GM18873 (cell line): ENCODE measurements around the gene FXYD3.

Source experiments
- ATAC-seq: cut with Tn5 transposase; IDR thresholded peaks from one replicate; pipeline ENCODE4 v1.9.1; 2021; ENCODE audit warnings: mild to moderate bottlenecking, moderate library complexity, moderate number of reproducible peaks; ENCODE audit not compliant: unreplicated experiment, low FRiP score

FXYD3 gene

GRCh38 chr19:35155441-35155840, 39.8 kb downstream of the FXYD3 start:
- no peak for ATAC-seq

GRCh38 chr19:35155981-35156672, 40.5 kb downstream of the FXYD3 start:
- no peak for ATAC-seq

DNA sequence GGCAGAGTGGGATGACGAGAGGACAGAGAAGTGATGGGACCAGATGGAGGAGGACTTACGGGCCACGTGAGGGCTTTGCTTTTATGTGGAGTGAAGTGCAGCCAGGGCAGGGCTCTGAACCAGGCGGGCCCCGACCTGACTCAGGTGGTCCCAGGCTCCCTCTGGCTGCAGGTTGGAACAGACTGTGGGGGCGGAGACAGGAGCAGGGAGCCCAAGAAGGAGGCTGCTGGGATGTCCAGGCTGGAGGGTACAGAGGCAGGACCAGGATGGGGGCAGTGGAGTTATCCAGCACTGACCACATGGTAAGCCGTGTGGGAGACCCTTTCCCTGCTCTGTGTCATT, 41.0 kb downstream of the FXYD3 start:
- no peak for ATAC-seq

DNA sequence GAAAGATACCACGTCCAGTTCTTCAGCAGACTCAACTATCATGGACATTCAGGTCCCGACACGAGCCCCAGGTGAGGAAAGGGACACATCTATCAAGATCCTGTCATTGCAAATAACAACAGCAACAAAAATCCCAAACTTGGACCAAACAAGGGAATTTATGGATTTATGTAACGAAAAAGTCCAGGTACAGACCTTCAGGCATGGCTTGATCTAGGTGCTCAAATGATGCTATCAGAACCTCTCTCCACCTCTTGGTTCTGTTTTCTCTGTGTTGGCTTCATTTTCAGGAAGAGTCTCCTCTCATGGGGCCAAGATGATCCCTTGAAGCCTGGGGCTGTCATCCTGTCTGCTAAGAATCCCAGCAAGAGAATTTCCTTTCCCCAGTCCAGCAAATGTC, 41.8 kb downstream of the FXYD3 start:
- ATAC-seq = no peak

DNA sequence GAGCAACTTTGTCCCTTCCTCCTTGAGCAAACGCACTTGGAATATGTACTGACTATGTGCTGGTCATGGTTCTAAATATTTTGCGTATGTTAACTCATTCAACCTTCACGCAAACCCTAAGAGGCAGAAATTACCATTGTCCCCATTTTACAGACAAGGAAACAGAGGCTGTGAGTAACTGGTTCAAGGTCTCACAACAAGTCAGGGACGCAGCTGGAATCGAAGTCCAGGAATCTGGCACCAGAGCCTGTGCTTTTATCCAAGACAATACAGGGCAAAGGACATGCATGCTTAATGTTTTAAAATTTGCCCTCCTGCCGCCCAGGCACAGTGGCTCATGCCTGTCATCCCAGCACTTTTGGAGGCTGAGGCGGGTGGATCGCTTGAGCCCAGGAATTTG, 44.0 kb downstream of the FXYD3 start:
- ATAC-seq = no peak

DNA sequence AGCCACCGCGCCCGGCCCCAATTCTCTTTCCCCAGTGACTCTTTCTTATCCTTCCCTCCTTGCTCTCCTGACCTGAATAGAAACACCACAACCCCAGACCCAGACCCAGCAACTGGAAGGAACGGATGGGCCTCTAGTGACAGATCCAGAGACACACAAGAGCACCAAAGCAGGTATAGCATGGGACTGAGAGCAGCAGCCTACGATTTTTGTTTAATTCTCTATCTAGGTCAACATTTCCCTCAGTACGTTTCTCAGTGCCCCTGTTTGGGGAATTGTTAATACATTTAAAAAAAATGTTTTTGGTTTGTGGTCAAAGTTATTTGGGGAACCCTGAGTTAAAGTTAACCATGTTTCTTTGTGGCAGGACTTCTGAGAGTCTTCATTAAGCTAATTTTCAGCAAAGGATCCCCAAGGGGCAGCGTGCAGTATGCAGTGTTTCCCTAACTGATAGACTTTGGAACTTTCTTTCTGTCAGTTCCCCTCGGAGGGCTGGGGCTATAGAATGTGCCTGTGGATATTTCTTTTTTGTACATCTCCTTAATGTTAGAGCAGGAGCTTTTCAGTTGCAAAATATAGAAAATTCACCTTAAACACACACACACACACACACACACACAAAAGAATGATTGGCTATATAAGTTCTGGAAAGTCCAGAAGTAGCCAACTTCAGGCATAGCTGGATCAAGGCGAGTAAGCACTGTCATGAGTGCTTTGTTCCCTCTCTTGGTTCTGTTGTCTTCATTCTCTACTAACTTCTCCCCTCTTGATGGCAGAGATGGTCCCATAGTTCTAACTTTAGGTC, 45.2 kb downstream of the FXYD3 start:
- no peak for ATAC-seq

DNA sequence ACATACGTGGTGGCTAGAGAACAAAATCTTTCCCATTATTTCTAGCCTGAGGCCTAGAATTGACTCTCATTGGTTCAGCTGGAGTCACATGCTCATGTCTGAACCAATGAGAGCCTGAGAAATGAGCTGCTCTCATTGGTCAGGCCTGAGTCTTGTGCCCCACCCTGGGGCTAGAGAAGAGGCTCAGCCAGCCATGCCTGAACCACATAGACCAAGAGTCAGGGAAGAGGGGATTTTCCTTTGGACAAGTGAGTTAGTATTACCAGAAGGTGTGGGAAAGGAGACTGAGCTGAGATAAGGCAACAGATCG, 45.8 kb downstream of the FXYD3 start:
- ATAC-seq = no peak

- no peak for ATAC-seq
Observed at GRCh38 chr19:35162471-35163326, 47.1 kb downstream of the FXYD3 start.

DNA sequence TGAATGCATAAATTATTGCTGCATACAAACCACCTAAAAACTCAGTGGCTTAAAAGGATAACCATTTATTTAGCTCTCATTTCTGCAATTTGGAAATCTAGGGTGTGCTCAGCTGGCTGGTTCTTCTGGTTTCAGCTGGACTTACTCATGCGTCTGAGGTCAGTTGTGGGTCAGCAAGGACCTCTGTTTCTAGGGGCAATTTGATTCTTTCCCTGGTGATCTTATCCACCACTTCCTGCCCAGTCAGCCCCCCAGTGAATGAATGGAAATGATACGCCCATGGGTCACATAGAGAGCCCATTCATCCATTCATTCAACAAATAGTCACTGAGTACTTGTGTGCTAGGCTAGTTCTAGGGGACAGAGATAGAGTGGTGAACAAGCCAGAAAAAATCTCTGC, 48.8 kb downstream of the FXYD3 start:
- ATAC-seq = no peak

DNA sequence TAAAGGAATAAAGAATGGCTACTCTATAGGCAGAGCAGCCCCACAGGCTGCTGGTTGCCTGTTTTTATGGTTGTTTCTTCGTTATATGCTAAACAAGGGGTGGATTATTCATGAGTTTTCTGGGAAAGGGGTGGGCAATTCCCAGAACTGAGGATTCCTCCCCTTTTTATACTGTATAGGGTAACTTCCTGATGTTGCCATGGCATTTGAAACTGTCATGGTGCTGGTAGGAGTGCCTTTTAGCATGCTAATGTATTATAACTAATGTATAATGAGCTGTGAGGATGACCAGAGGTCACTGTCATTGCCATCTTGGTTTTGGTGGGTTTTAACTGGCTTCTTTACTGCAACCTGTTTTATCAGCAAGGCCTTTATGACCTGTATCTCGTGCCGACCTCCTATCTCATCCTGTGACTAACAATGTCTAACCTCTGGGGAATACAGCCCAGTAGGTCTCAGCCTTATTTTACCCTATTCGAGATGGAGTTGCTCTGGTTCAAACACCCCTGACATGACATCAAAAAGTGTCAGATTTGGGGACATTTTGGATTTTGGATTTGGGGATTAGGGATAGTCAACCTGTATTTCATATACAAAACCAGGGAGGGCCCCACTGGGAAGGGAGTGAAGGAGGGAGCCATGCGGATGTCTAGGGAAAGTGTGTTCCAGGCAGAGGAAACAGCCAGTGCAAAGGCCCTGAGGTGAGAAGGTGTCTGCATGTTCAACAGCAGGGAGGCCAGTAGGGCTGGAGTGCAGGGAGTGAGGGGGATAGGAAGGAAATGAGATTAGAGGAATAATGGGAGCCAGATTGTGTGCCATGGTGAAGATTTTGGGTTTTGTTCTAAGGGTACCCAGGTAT, 49.8 kb downstream of the FXYD3 start:
- no peak for ATAC-seq

- ATAC-seq = no peak
Observed at GRCh38 chr19:35166100-35167063, 50.8 kb downstream of the FXYD3 start.

- no peak for ATAC-seq
Observed at GRCh38 chr19:35167251-35168119, 51.9 kb downstream of the FXYD3 start.

DNA sequence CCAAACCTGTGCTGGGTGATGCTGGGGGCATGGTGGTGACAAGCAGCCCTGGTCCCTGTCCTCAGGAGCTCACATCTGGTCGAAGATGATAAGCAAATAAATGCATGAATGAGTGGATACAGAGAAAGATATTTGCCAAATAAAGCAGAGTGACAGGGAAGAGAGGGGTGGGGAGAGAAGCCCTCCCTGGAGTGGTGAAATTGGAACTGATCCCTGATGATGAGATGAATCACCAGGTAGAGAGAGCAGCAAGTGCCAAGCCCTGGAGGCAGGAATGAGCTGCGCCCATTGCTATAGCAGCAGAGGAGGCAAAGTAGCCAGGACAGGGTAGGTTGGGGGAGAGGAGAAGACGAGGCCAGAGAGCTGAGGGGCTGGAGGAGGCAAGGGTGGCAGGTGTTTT, 52.6 kb downstream of the FXYD3 start:
- no peak for ATAC-seq

- no peak for ATAC-seq
Observed at GRCh38 chr19:35169221-35169995, 53.8 kb downstream of the FXYD3 start.

- ATAC-seq = no peak
Observed at GRCh38 chr19:35170359-35171061, 54.9 kb downstream of the FXYD3 start.

- no peak for ATAC-seq
Observed at GRCh38 chr19:35171730-35172129, 56.1 kb downstream of the FXYD3 start.
